GM21737 (cell line): Measurements from ENCODE around the gene CES3.

Experiments
- ATAC-seq: cut with Tn5 transposase; IDR thresholded peaks from one replicate; pipeline ENCODE4 v1.9.1; 2021; ENCODE audit warnings: mild to moderate bottlenecking, moderate library complexity; ENCODE audit not compliant: unreplicated experiment

The CES3 gene

GRCh38 chr16:67000384-67001351 is 39.6 kb downstream of the CES3 start:
- no peak for ATAC-seq

- ATAC-seq = no peak
Observed at GRCh38 chr16:67001726-67002125, 40.7 kb downstream of the CES3 start.

- ATAC-seq = no peak
Observed at GRCh38 chr16:67006930-67007658, 46.0 kb downstream of the CES3 start.

GRCh38 chr16:67009158-67009557 is 48.1 kb downstream of the CES3 start:
- no peak for ATAC-seq

- ATAC-seq = no peak
Observed at GRCh38 chr16:67011274-67011673, 50.2 kb downstream of the CES3 start.

- ATAC-seq = no peak
Observed at GRCh38 chr16:67013233-67013822, 52.3 kb downstream of the CES3 start.

- peak; percentile 53 for ATAC-seq
Observed at GRCh38 chr16:67013823-67014633, 53.0 kb downstream of the CES3 start.

GRCh38 chr16:67014634-67015312 is 53.7 kb downstream of the CES3 start:
- ATAC-seq = no peak

- ATAC-seq = no peak
Observed at GRCh38 chr16:67015313-67015731, 54.3 kb downstream of the CES3 start.

GRCh38 chr16:67016143-67016542 is 55.1 kb downstream of the CES3 start:
- ATAC-seq = no peak

GRCh38 chr16:67016681-67017420 is 55.8 kb downstream of the CES3 start:
- ATAC-seq = no peak

GRCh38 chr16:67017421-67017750 is 56.3 kb downstream of the CES3 start:
- ATAC-seq = no peak

- ATAC-seq = peak; percentile 71
Observed at GRCh38 chr16:67017810-67018488, 56.9 kb downstream of the CES3 start.

GRCh38 chr16:67019171-67019570 is 58.1 kb downstream of the CES3 start:
- ATAC-seq = no peak

- no peak for ATAC-seq
Observed at GRCh38 chr16:67021321-67021720, 60.3 kb downstream of the CES3 start.

- ATAC-seq = no peak
Observed at GRCh38 chr16:67022531-67023214, 61.6 kb downstream of the CES3 start.

- no peak for ATAC-seq
Observed at GRCh38 chr16:67023689-67024088, 62.6 kb downstream of the CES3 start.
